H9 (cell line): ENCODE measurements around the gene KAZALD1. TPM values are rescaled to one million over a fixed set of nuclear protein-coding genes. Genes with fewer than 3 reads are reported as not detected.

Experiments used
- DNase-seq: peaks from one replicate; pipeline ENCODE4 v3.0.0-alpha.2; 2017
- H2AFZ ChIP-seq: one replicate; pipeline ENCODE4 v1.6.1; 2013; ENCODE audit warnings: mild to moderate bottlenecking, low read length, control low read depth, moderate library complexity
- H2AK5ac ChIP-seq: 2 replicates; pipeline ENCODE4 v1.6.1; 2013; ENCODE audit warnings: low read length, control low read depth, mixed read lengths; ENCODE audit not compliant: insufficient read length
- H2BK120ac ChIP-seq: one replicate; pipeline ENCODE4 v1.6.1; 2013; ENCODE audit warnings: low read depth, mild to moderate bottlenecking, low read length, control low read depth, inconsistent platforms; ENCODE audit not compliant: poor library complexity, severe bottlenecking
- H2BK12ac ChIP-seq: 2 replicates; pipeline ENCODE4 v1.6.1; 2013; ENCODE audit warnings: low read length, control low read depth, mixed read lengths, low read depth; ENCODE audit not compliant: insufficient read length
- H2BK15ac ChIP-seq: 2 replicates; pipeline ENCODE4 v1.6.1; 2013; ENCODE audit warnings: low read depth, low read length, control low read depth
- H2BK20ac ChIP-seq: one replicate; pipeline ENCODE4 v1.6.1; 2013; ENCODE audit warnings: low read depth, mild to moderate bottlenecking, low read length, control low read depth, inconsistent platforms; ENCODE audit not compliant: poor library complexity, severe bottlenecking
- H2BK5ac ChIP-seq: 2 replicates; pipeline ENCODE4 v1.6.1; 2013; ENCODE audit warnings: low read length, control low read depth, mixed read lengths; ENCODE audit not compliant: insufficient read length
- H3K14ac ChIP-seq: 2 replicates; pipeline ENCODE4 v1.6.1; 2013; ENCODE audit warnings: low read length, control low read depth; ENCODE audit not compliant: insufficient read depth
- H3K18ac ChIP-seq: 2 replicates; pipeline ENCODE4 v1.6.1; 2013; ENCODE audit warnings: low read depth, mild to moderate bottlenecking, mixed read lengths, low read length, control low read depth; ENCODE audit not compliant: insufficient read length
- H3K23ac ChIP-seq: 2 replicates; pipeline ENCODE4 v1.6.1; 2013; ENCODE audit warnings: low read length, control low read depth, mixed read lengths, low read depth; ENCODE audit not compliant: insufficient read length
- H3K23me2 ChIP-seq: 2 replicates; pipeline ENCODE4 v1.6.1; 2013; ENCODE audit warnings: low read depth, mild to moderate bottlenecking, mixed read lengths, low read length, control low read depth; ENCODE audit not compliant: insufficient read length, poor library complexity, severe bottlenecking
- H3K27ac ChIP-seq: 2 replicates; pipeline ENCODE4 v1.5.1; 2013; ENCODE audit warnings: low read length, control low read depth, mixed read lengths, low read depth; ENCODE audit not compliant: insufficient read length
- H3K27me3 ChIP-seq: 2 replicates; pipeline ENCODE4 v1.6.1; 2013; ENCODE audit warnings: low read length, control low read depth, inconsistent platforms; ENCODE audit not compliant: insufficient read depth
- H3K4ac ChIP-seq: 2 replicates; pipeline ENCODE4 v1.6.1; 2013; ENCODE audit warnings: low read depth, mild to moderate bottlenecking, control low read depth, inconsistent platforms, low read length, moderate library complexity
- H3K4me1 ChIP-seq: 2 replicates; pipeline ENCODE4 v1.6.1; 2013; ENCODE audit warnings: low read length, control low read depth, inconsistent platforms; ENCODE audit not compliant: insufficient read depth
- H3K4me2 ChIP-seq: 2 replicates; pipeline ENCODE4 v1.6.1; 2013; ENCODE audit warnings: low read length, control low read depth, mixed read lengths; ENCODE audit not compliant: insufficient read length, insufficient read depth
- H3K56ac ChIP-seq: 2 replicates; pipeline ENCODE4 v1.6.1; 2013; ENCODE audit warnings: low read depth, mild to moderate bottlenecking, mixed read lengths, low read length, control low read depth; ENCODE audit not compliant: insufficient read length
- H3K79me1 ChIP-seq: 2 replicates; pipeline ENCODE4 v1.6.1; 2013; ENCODE audit warnings: low read depth, mild to moderate bottlenecking, moderate library complexity, low read length, control low read depth, inconsistent platforms; ENCODE audit not compliant: insufficient read depth, poor library complexity, severe bottlenecking
- H3K79me2 ChIP-seq: 2 replicates; pipeline ENCODE4 v1.6.1; 2013; ENCODE audit warnings: low read length, control low read depth, inconsistent platforms; ENCODE audit not compliant: insufficient read depth
- H3K9ac ChIP-seq: 2 replicates; pipeline ENCODE4 v1.6.1; 2013; ENCODE audit warnings: low read length, control low read depth, mixed read lengths; ENCODE audit not compliant: insufficient read length; ENCODE audit errors: extremely low read depth
- H3K9me3 ChIP-seq: one replicate; pipeline ENCODE4 v1.6.1; 2013; ENCODE audit warnings: low read depth, low read length, inconsistent platforms; ENCODE audit not compliant: control insufficient read depth
- H3T11ph ChIP-seq: one replicate; pipeline ENCODE4 v1.6.1; 2013; ENCODE audit warnings: mild to moderate bottlenecking, low read length, control low read depth, inconsistent platforms
- H4K20me1 ChIP-seq: one replicate; pipeline ENCODE4 v1.6.1; 2013; ENCODE audit not compliant: control insufficient read depth, insufficient read length, insufficient read depth
- H4K5ac ChIP-seq: 2 replicates; pipeline ENCODE4 v1.6.1; 2013; ENCODE audit warnings: low read depth, mild to moderate bottlenecking, mixed read lengths, low read length, control low read depth; ENCODE audit not compliant: insufficient read length
- H4K8ac ChIP-seq: replicated peaks from 2 replicates; pipeline ENCODE4 v1.6.1; 2013; ENCODE audit warnings: low read length, control low read depth, mixed read lengths, low read depth; ENCODE audit not compliant: insufficient read length
- H4K91ac ChIP-seq: 2 replicates; pipeline ENCODE4 v1.6.1; 2013; ENCODE audit warnings: low read depth, mild to moderate bottlenecking, moderate library complexity, mixed read lengths, low read length, control low read depth; ENCODE audit not compliant: insufficient read length
- H3K27ac Mint-ChIP-seq, 3 experiments: 2 replicates in 2 of 3; 3 replicates in 1 of 3; pipeline ENCODE4 v1.8.0; 2020 to 2021; ENCODE audit warnings: mixed read lengths in 3 of 3, mild to moderate bottlenecking in 1 of 3, moderate library complexity in 1 of 3
- H3K27me3 Mint-ChIP-seq: 2 replicates; pipeline ENCODE4 v1.8.0; 2021; ENCODE audit warnings: low read depth, mild to moderate bottlenecking, moderate library complexity, mixed read lengths
- H3K36me3 Mint-ChIP-seq, 3 experiments: 2 replicates in 2 of 3; 3 replicates in 1 of 3; pipeline ENCODE4 v1.8.0; 2020 to 2021; ENCODE audit warnings: low read depth in 3 of 3, mixed read lengths in 3 of 3; ENCODE audit not compliant: insufficient read depth in 1 of 3
- H3K4me1 Mint-ChIP-seq, 2 experiments: 2 replicates each; pipeline ENCODE4 v1.8.0; 2020; ENCODE audit warnings: mixed read lengths in 2 of 2
- H3K4me3 Mint-ChIP-seq, 2 experiments: 2 replicates in 1 of 2; 3 replicates in 1 of 2; pipeline ENCODE4 v1.8.0; 2020 to 2021; ENCODE audit warnings: mild to moderate bottlenecking in 2 of 2, mixed read lengths in 2 of 2, moderate library complexity in 1 of 2
- H3K9me3 Mint-ChIP-seq, 2 experiments: 2 replicates in 1 of 2; 3 replicates in 1 of 2; pipeline ENCODE4 v1.8.0; 2020; ENCODE audit warnings: mild to moderate bottlenecking in 2 of 2, mixed read lengths in 2 of 2, moderate library complexity in 1 of 2
- CTCF ChIP-seq: fragments of 200-600 bp; sonication (generic); conservative IDR thresholded peaks from 3 replicates; pipeline ENCODE4 v1.8.0; 2021; ENCODE audit warnings: antibody characterized with exemption, mild to moderate bottlenecking
- WGBS: extraction: QIAGEN DNeasy Blood & Tissue Kit; methylation state at CpG from one replicate; pipeline ENCODE4 v1.1.7; 2013; ENCODE audit warnings: missing lambda C conversion rate, low lambda C conversion rate, mixed read lengths; ENCODE audit not compliant: insufficient read length; ENCODE audit errors: extremely low coverage; 5-methylcytosine and 5-hydroxymethylcytosine counted together
- total RNA-seq: library from RNA; stranded (reverse); gene quantifications from 2 replicates; pipeline ENCODE4 v1.2.1, GENCODE V29; 2021

KAZALD1 gene
- total RNA-seq, 1 experiment from 2014 or later, result 2.9 TPM

GRCh38 chr10:101052285-101052684 lies 9.5 kb upstream of the KAZALD1 start:
- Histone ChIP-seq H3K79me1 (no peaks in the 10 kb centered on the region), H2BK20ac (no peak overlapping the region), H3K27ac (no peak overlapping the region), H3K4me1 (peaks cover 5% of the 10 kb centered on the region; the same call in 1 of the 2 replicates), H3K9ac (no peak overlapping the region), H2AFZ (no peak overlapping the region), H3K27me3 (peaks cover 35% of the 10 kb centered on the region), H2BK5ac (no peak overlapping the region), H3T11ph (no peak overlapping the region), H2BK12ac (no peak overlapping the region), H4K8ac (no peak overlapping the region), H3K79me2 (no peaks in the 10 kb centered on the region), H3K18ac (no peak overlapping the region), H3K14ac (no peak overlapping the region), H3K23ac (no peak overlapping the region), H3K56ac (no peak overlapping the region), H4K5ac (no peak overlapping the region), H4K91ac (no peak overlapping the region), H2BK120ac (no peak overlapping the region), H2BK15ac (no peak overlapping the region), H3K23me2 (peaks cover 7% of the 10 kb centered on the region), H3K9me3 (no peaks in the 10 kb centered on the region), H3K4me2 (no peak overlapping the region), H3K4ac (no peak overlapping the region), H2AK5ac (no peak overlapping the region), H4K20me1 (peaks cover 5% of the 10 kb centered on the region)
- WGBS, result no CpG with 5 or more reads among the region's 3 CpGs
- no peak for DNase-seq
- Mint-ChIP-seq H3K27ac (peak overlapping the region in 1 of 3 experiments; percentile 27; a peak in 1 of 7 replicates), H3K4me3 (no peak overlapping the region), H3K36me3 (peaks cover 0 to 13% (median 5%) of the 10 kb centered on the region in 3 experiments; a peak in 3 of 7 replicates), H3K4me1 (peaks cover 27 to 32% of the 10 kb centered on the region in 2 experiments), H3K27me3 (peaks cover 49% of the 10 kb centered on the region), H3K9me3 (no peaks in the 10 kb centered on the region; a peak in 1 of 5 replicates)
- no peak for TF ChIP-seq CTCF
